ENCODE data around the gene EBLN1.

EBLN1 gene

GRCh38 chr10:22243321-22243720 lies 25.5 kb upstream of the EBLN1 start:
- no peak overlapping the region for H3K4me3 ChIP-seq (replicated peaks; ENCODE audit: insufficient read depth, low read length)
- DNase-seq (ENCODE audit: low read depth in 1 of 2, low spot score in 1 of 2) = no peak

GRCh38 chr10:22231260-22231659 lies 13.4 kb upstream of the EBLN1 start:
- no peak overlapping the region for H3K4me3 ChIP-seq (replicated peaks; ENCODE audit: insufficient read depth, low read length)
- H3K27me3 ChIP-seq (ENCODE audit: insufficient read depth, poor library complexity, severe bottlenecking) = no peaks in the 10 kb centered on the region

More at GRCh38 chr10:22243321-22243720, 25.5 kb upstream of the EBLN1 start:
- Histone ChIP-seq H3K27ac (replicated peaks) (no peak overlapping the region), H3K27me3 (ENCODE audit: insufficient read depth, poor library complexity, severe bottlenecking) (no peaks in the 10 kb centered on the region)
- TF ChIP-seq POLR2AphosphoS5 (IDR thresholded peaks at IDR 0.05; ENCODE audit: low read depth) (no peak), REST (IDR thresholded peaks at IDR 0.05; ENCODE audit: insufficient replicate concordance, low read depth) (no peak), SPI1 (IDR thresholded peaks at IDR 0.05; ENCODE audit: borderline replicate concordance, low read depth) (no peak), GABPA (IDR thresholded peaks at IDR 0.05; ENCODE audit: low read depth) (no peak)

GRCh38 chr10:22230158-22230833 lies 12.5 kb upstream of the EBLN1 start:
- peak overlapping the region; percentile 50 for H3K4me3 ChIP-seq (replicated peaks; ENCODE audit: insufficient read depth, low read length)
- TF ChIP-seq POLR2AphosphoS5 (IDR thresholded peaks at IDR 0.05; ENCODE audit: low read depth) (no peak), CTCF (IDR thresholded peaks at IDR 0.05; ENCODE audit: insufficient read depth, low read length) (no peak), SPI1 (IDR thresholded peaks at IDR 0.05; ENCODE audit: borderline replicate concordance, low read depth) (no peak), GABPA (IDR thresholded peaks at IDR 0.05; ENCODE audit: low read depth) (no peak), REST (IDR thresholded peaks at IDR 0.05; ENCODE audit: insufficient replicate concordance, low read depth) (no peak)
- DNase-seq (ENCODE audit: low read depth in 1 of 2, low spot score in 1 of 2) = peak in 1 of 2 experiments; percentile 6
- H3K27me3 ChIP-seq (ENCODE audit: insufficient read depth, poor library complexity, severe bottlenecking) = no peaks in the 10 kb centered on the region
- no peak overlapping the region for H3K27ac ChIP-seq (replicated peaks)

More at GRCh38 chr10:22231260-22231659, 13.4 kb upstream of the EBLN1 start:
- TF ChIP-seq REST (IDR thresholded peaks at IDR 0.05; ENCODE audit: insufficient replicate concordance, low read depth) (no peak), POLR2AphosphoS5 (IDR thresholded peaks at IDR 0.05; ENCODE audit: low read depth) (no peak), CTCF (IDR thresholded peaks at IDR 0.05; ENCODE audit: insufficient read depth, low read length) (no peak), SPI1 (IDR thresholded peaks at IDR 0.05; ENCODE audit: borderline replicate concordance, low read depth) (no peak), GABPA (IDR thresholded peaks at IDR 0.05; ENCODE audit: low read depth) (no peak)
- H3K27ac ChIP-seq (replicated peaks) = no peak overlapping the region
- DNase-seq (ENCODE audit: low read depth in 1 of 2, low spot score in 1 of 2) = no peak
